HepG2 (cell line): ENCODE measurements around the gene HSPA1A. TPM values are rescaled to one million over a fixed set of nuclear protein-coding genes. Genes with fewer than 3 reads are reported as not detected.

Source experiments
- AHR ChIP-seq: IDR thresholded peaks from 2 replicates; pipeline ENCODE4 v1.6.1; 2018; ENCODE audit warnings: missing genetic modification reagents, missing compliant biosample characterization
- BRF2 ChIP-seq: sonication (generic); formaldehyde crosslinking; IDR thresholded peaks from 2 replicates; pipeline ENCODE4 v1.8.1; 2022; ENCODE audit warnings: mild to moderate bottlenecking, missing genetic modification reagents
- DNMT1 ChIP-seq: sonication (generic); formaldehyde crosslinking; IDR thresholded peaks from 2 replicates; pipeline ENCODE4 v1.5.1; 2020; ENCODE audit warnings: mild to moderate bottlenecking, missing genetic modification reagents
- DPF2 ChIP-seq: sonication (generic); formaldehyde crosslinking; IDR thresholded peaks from 2 replicates; pipeline ENCODE4 v1.4.0; 2020; ENCODE audit warnings: mild to moderate bottlenecking, low read depth, missing genetic modification reagents, borderline replicate concordance
- KDM1A ChIP-seq: IDR thresholded peaks from 2 replicates; pipeline ENCODE4 v1.6.1; 2016; ENCODE audit warnings: missing compliant biosample characterization
- MNT ChIP-seq: fragments of 450-650 bp; IDR thresholded peaks from 2 replicates; pipeline ENCODE4 v1.6.1; 2016
- ZBED4 ChIP-seq: sonication (generic); formaldehyde crosslinking; IDR thresholded peaks from 2 replicates; pipeline ENCODE4 v1.4.0; 2020; ENCODE audit warnings: missing genetic modification reagents, borderline replicate concordance
- ZIK1 ChIP-seq: sonication (generic); formaldehyde crosslinking; IDR thresholded peaks from 2 replicates; pipeline ENCODE4 v1.5.0; 2020; ENCODE audit warnings: mild to moderate bottlenecking, low read depth, missing genetic modification reagents, borderline replicate concordance
- ZNF24 ChIP-seq: fragments of 450-650 bp; IDR thresholded peaks from 2 replicates; pipeline ENCODE4 v1.6.1; 2017; ENCODE audit warnings: antibody characterized with exemption, mild to moderate bottlenecking
- ZNF282 ChIP-seq: fragments of 450-650 bp; IDR thresholded peaks from 2 replicates; pipeline ENCODE4 v1.6.1; 2018; ENCODE audit not compliant: partially characterized antibody
- ZNF3 ChIP-seq: IDR thresholded peaks from 2 replicates; pipeline ENCODE4 v1.7.0; 2017; ENCODE audit warnings: inconsistent platforms
- ZNF383 ChIP-seq: sonication (generic); formaldehyde crosslinking; IDR thresholded peaks from 2 replicates; pipeline ENCODE4 v1.4.0; 2020; ENCODE audit warnings: missing genetic modification reagents, mild to moderate bottlenecking, borderline replicate concordance
- ZNF780A ChIP-seq: sonication (generic); formaldehyde crosslinking; IDR thresholded peaks from 2 replicates; pipeline ENCODE4 v1.8.0; 2022; ENCODE audit warnings: mild to moderate bottlenecking, missing genetic modification reagents, moderate library complexity
- polyA plus RNA-seq, 8 experiments: library from polyadenylated mRNA; depleted of rRNA in 3 of 8; stranded (reverse) in 7 of 8; unstranded in 1 of 8; fragments of >200 nt; fragmentation: Illumina TruSeq in 4 of 8; extraction: Trizol in 4 of 8; gene quantifications; 2 replicates each; pipeline versions ENCODE4 v1.2.1 to v1.2.3, GENCODE V29; 2011 to 2016; ENCODE audit warnings: low read depth in 4 of 8, missing spikeins in 1 of 8, mixed read lengths in 1 of 8; ENCODE audit not compliant: insufficient read depth in 1 of 8
- total RNA-seq, 5 experiments: library from RNA; depleted of rRNA; stranded (reverse); fragments of >200 nt; fragmentation: Illumina TruSeq; extraction: Trizol; gene quantifications; 2 replicates each; pipeline ENCODE4 v1.2.3, GENCODE V29; 2016; ENCODE audit warnings: low read depth in 1 of 5
- TF ChIP-seq, protein P1 (sequence below): sonication (generic); formaldehyde crosslinking; IDR thresholded peaks from 2 replicates; pipeline ENCODE4 v1.5.1; 2020; ENCODE audit warnings: missing genetic modification reagents, mild to moderate bottlenecking, borderline replicate concordance
- TF ChIP-seq, protein P2 (sequence below): sonication (generic); formaldehyde crosslinking; IDR thresholded peaks from 2 replicates; pipeline ENCODE4 v1.4.0; 2020; ENCODE audit warnings: missing genetic modification reagents
- TF ChIP-seq, protein P3 (sequence below): sonication (generic); formaldehyde crosslinking; IDR thresholded peaks from 2 replicates; pipeline ENCODE4 v1.4.0; 2020; ENCODE audit warnings: missing genetic modification reagents, mild to moderate bottlenecking, borderline replicate concordance

HSPA1A gene
- total and polyA plus RNA-seq, 2 of the 13 experiments (the other 11 are each of a cell fraction or from before 2014, with no cell fraction given): 44.5 to 85.0 TPM

- no peak for TF ChIP-seq ZNF24
- TF ChIP-seq, protein P1, sequence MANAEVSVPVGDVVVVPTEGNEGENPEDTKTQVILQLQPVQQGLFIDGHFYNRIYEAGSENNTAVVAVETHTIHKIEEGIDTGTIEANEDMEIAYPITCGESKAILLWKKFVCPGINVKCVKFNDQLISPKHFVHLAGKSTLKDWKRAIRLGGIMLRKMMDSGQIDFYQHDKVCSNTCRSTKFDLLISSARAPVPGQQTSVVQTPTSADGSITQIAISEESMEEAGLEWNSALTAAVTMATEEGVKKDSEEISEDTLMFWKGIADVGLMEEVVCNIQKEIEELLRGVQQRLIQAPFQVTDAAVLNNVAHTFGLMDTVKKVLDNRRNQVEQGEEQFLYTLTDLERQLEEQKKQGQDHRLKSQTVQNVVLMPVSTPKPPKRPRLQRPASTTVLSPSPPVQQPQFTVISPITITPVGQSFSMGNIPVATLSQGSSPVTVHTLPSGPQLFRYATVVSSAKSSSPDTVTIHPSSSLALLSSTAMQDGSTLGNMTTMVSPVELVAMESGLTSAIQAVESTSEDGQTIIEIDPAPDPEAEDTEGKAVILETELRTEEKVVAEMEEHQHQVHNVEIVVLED (CRISPR knock-in tag): peak; percentile 86
- 0 out of 2 replicates have a peak, but pooled peaks have one; percentile 2 for TF ChIP-seq ZNF383 (CRISPR knock-in tag)
- TF ChIP-seq, protein P2, sequence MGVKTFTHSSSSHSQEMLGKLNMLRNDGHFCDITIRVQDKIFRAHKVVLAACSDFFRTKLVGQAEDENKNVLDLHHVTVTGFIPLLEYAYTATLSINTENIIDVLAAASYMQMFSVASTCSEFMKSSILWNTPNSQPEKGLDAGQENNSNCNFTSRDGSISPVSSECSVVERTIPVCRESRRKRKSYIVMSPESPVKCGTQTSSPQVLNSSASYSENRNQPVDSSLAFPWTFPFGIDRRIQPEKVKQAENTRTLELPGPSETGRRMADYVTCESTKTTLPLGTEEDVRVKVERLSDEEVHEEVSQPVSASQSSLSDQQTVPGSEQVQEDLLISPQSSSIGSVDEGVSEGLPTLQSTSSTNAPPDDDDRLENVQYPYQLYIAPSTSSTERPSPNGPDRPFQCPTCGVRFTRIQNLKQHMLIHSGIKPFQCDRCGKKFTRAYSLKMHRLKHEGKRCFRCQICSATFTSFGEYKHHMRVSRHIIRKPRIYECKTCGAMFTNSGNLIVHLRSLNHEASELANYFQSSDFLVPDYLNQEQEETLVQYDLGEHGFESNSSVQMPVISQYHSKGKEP (CRISPR knock-in tag): peak; percentile 81; the same call in 1 of the 2 replicates
- TF ChIP-seq, protein P3, sequence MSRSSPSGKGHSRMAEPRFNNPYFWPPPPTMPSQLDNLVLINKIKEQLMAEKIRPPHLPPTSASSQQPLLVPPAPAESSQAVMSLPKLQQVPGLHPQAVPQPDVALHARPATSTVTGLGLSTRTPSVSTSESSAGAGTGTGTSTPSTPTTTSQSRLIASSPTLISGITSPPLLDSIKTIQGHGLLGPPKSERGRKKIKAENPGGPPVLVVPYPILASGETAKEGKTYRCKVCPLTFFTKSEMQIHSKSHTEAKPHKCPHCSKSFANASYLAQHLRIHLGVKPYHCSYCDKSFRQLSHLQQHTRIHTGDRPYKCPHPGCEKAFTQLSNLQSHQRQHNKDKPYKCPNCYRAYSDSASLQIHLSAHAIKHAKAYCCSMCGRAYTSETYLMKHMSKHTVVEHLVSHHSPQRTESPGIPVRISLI: no peak; the same call in 1 of the 2 replicates
- TF ChIP-seq AHR (CRISPR knock-in tag): peak; percentile 91
- no peak for TF ChIP-seq ZNF780A (CRISPR knock-in tag)
- peak; percentile 88; the same call in 1 of the 2 replicates for TF ChIP-seq BRF2 (CRISPR knock-in tag)
- TF ChIP-seq KDM1A (CRISPR knock-in tag): 0 out of 2 replicates have a peak, but pooled peaks have one; percentile 46
- peak; percentile 94 for TF ChIP-seq ZBED4 (CRISPR knock-in tag)
- 0 out of 2 replicates have a peak, but pooled peaks have one; percentile 52 for TF ChIP-seq ZIK1 (CRISPR knock-in tag)
- no peak for TF ChIP-seq DPF2 (CRISPR knock-in tag)
- TF ChIP-seq MNT: peak; percentile 78
- TF ChIP-seq ZNF282: no peak
- peak; percentile 88; the same call in 1 of the 2 replicates for TF ChIP-seq DNMT1
- TF ChIP-seq ZNF3 (CRISPR knock-in tag): peak; percentile 29; the same call in 1 of the 2 replicates
Measured at GRCh38 chr6:31862344-31863235, 47.2 kb downstream of the HSPA1A start, which contains the start of gene NEU1 (continued).
